Measurements from ENCODE around the gene CASTOR1.

The CASTOR1 gene

GRCh38 chr22:30318799-30319419 lies 29.6 kb upstream of the CASTOR1 start:
- no peak for DNase-seq

GRCh38 chr22:30317778-30318177 lies 28.5 kb upstream of the CASTOR1 start:
- DNase-seq = no peak

GRCh38 chr22:30315962-30316576 lies 26.8 kb upstream of the CASTOR1 start:
- no peak for DNase-seq

- DNase-seq = no peak
Observed at GRCh38 chr22:30314915-30315314, 25.6 kb upstream of the CASTOR1 start.

- no peak for DNase-seq
Observed at GRCh38 chr22:30313527-30314363, 24.4 kb upstream of the CASTOR1 start.

- DNase-seq = no peak
Observed at GRCh38 chr22:30312053-30312452, 22.7 kb upstream of the CASTOR1 start.

- peak; percentile 55 for DNase-seq
Observed at GRCh38 chr22:30310881-30311771, 21.8 kb upstream of the CASTOR1 start.

GRCh38 chr22:30309951-30310741 lies 20.8 kb upstream of the CASTOR1 start:
- peak; percentile 53 for DNase-seq

- DNase-seq = no peak
Observed at GRCh38 chr22:30308518-30309230, 19.4 kb upstream of the CASTOR1 start.

- DNase-seq = no peak
Observed at GRCh38 chr22:30308093-30308492, 18.8 kb upstream of the CASTOR1 start.

GRCh38 chr22:30307041-30307574 lies 17.8 kb upstream of the CASTOR1 start:
- DNase-seq = no peak

- no peak for DNase-seq
Observed at GRCh38 chr22:30306627-30307011, 17.3 kb upstream of the CASTOR1 start.

GRCh38 chr22:30305906-30306626 lies 16.8 kb upstream of the CASTOR1 start:
- no peak for DNase-seq

- no peak for DNase-seq
Observed at GRCh38 chr22:30305519-30305905, 16.2 kb upstream of the CASTOR1 start.

- peak; percentile 69 for DNase-seq
Observed at GRCh38 chr22:30304495-30305244, 15.4 kb upstream of the CASTOR1 start.

GRCh38 chr22:30302810-30303138 lies 13.5 kb upstream of the CASTOR1 start:
- no peak for DNase-seq

- DNase-seq = no peak
Observed at GRCh38 chr22:30301995-30302809, 12.9 kb upstream of the CASTOR1 start.

- no peak for DNase-seq
Observed at GRCh38 chr22:30299322-30299721, 10.0 kb upstream of the CASTOR1 start.

Data from NCI-H2029 (cell line).